ENCODE results near the gene C2orf68.
"Not testable (repeated sequence)": the region's sequence is repeated elsewhere in the genome, so short reads cannot be mapped to it uniquely, and the experiment has no call there.

The C2orf68 gene

GRCh38 chr2:85623991-85624390 is 12.1 kb upstream of the C2orf68 start:
- no peak for DNase-seq

GRCh38 chr2:85621338-85621737 is 9.5 kb upstream of the C2orf68 start:
- no peak for DNase-seq

GRCh38 chr2:85619617-85620016 is 7.8 kb upstream of the C2orf68 start:
- DNase-seq: no peak

GRCh38 chr2:85617723-85618122 is 5.9 kb upstream of the C2orf68 start:
- not testable (repeated sequence) for DNase-seq

DNA sequence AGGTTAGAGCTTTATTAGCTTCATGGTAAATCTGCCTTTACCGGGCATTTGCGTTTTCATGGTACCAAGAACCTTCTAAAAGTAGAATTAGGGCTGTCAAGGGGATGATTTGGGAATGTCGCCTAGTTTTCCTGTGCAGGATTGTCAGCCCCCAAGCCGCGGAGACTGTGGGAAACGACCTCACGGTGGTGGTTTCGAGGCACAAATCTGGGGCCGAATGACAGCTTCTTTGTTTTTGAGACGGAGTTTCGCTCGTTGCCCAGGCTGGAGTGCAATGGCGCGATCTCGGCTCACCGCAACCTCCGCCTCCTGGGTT is 3.5 kb upstream of the C2orf68 start:
- DNase-seq: no peak

GRCh38 chr2:85614757-85615156 is 2.9 kb upstream of the C2orf68 start:
- DNase-seq: not testable (repeated sequence)

DNA sequence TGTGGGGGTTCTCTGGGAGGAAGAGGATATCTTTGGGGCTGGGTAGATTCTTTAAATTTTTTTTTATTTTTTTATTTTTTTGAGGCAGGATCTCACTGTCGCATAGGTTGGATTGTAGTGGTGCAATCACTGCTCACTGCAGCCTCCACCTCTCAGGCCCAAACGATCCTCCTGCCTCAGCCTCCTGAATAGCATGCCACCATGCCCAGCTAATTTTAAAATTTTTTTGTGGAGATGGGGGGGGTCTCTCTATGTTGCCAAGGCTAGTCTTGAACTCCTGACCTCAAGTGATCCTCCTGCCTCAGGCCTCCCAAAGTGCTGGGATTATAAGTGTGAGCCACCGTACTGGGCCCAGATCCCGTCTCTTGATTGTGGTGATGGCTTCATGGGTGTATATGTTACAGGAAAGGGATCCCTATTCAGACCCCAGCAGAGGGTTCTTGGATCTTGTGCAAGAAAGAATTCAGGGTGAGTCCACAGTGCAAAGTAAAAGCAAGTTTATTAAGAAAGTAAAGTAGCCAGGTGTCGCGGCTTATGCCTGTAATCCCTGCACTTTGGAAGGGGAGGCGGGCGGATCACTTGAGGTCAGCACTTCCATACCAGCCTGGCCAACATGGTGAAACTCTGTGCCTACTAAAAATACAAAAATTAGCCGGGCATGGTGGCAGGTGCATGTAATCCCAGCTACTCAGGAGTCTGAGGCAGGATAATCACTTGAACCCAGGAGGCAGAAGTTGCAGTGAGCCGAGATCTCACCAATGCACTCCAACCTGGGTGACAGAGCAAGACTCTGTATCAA is 2.0 kb upstream of the C2orf68 start:
- DNase-seq: no peak

DNA sequence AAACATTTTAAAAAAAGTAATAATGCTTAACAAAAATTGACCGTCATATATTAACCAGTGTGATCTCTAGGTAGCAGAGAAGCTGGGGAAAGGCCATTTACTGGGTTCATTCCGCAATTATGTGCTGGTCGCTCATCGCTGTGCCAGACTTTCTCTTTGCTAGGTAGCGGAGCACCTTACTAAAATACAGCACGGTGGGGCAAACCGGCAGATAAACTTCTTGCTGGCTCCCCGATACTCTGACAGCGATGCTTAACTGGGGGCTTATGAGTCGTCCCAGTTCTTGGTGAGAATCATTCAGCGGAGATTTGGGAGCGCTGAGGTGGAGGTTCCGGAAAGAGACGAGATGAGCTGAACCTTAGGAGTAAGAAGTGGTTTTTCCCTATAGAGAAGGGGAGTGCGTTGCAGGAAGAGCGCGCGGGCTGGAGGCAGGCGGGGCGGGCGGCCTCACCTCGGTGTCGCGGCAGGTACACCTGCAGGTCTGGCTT is 605 bp downstream of the C2orf68 start:
- no peak for DNase-seq

- no peak for DNase-seq
Observed at GRCh38 chr2:85607268-85608215, 4.3 kb downstream of the C2orf68 start.

DNA sequence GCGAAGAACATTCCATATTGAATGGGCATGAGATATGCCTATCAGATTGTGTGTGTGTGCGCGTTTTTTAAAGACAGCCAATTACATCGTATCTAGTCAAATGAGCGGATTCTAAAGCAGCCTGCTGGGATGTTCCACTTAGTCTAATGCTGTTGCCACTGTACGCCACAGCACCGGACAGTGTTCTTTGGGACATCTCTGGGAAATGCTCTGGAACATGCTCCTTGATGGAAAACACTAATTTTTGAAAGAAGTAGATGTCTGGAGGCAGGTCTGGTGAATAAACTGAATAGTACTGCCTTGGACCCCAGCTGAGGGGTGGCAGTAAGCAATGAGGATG is 5.8 kb downstream of the C2orf68 start:
- no peak for DNase-seq

- no peak for DNase-seq
Observed at GRCh38 chr2:85605406-85606115, 6.3 kb downstream of the C2orf68 start.

GRCh38 chr2:85604568-85605339 is 7.1 kb downstream of the C2orf68 start:
- DNase-seq: no peak

- DNase-seq: not testable (repeated sequence)
Observed at GRCh38 chr2:85604133-85604444, 7.8 kb downstream of the C2orf68 start.

- DNase-seq: peak; percentile 75 to 86 (median 79)
Observed at GRCh38 chr2:85602476-85603234, 9.2 kb downstream of the C2orf68 start, which contains the start of gene TMEM150A. TSS of gene TMEM150A (minus strand) at chr2:85602698. CDS start at chr2:85601948, 750 bp downstream.

DNA sequence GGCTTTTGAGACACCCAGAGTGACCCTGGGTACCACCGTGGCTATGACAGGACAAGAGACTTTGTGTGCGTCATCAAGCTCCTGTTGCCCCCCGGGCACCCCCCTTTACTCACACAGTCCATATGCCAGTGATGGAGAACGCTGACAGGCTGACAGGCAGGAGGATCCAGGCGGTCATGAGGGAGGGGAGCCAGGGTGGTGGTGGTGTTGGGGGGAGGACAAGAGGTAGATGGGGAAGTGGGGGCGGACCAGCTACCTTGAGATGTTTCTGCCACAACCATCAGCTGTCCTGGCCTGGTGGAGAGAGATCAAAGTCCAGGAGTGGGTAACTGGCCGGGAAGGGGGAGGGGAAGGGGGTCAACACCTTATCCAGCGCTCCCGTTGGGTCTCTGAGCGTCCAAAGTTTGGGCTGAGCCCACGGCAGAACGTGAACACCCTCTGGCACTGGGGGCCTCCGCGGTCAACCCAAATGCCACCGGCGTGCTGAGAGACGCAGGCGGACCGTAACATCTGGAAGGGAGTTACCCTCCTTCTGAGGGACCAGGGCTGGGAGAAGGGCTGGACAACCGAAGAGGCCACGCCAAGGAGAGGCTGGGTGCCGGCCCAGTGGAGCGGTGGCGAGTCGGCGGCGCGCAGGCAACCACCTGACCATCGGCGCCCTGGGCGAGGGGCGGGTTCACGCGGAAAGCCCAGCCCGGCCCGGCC is 9.9 kb downstream of the C2orf68 start:
- DNase-seq: no peak

- DNase-seq: no peak
Observed at GRCh38 chr2:85600951-85601770, 10.7 kb downstream of the C2orf68 start.

DNA sequence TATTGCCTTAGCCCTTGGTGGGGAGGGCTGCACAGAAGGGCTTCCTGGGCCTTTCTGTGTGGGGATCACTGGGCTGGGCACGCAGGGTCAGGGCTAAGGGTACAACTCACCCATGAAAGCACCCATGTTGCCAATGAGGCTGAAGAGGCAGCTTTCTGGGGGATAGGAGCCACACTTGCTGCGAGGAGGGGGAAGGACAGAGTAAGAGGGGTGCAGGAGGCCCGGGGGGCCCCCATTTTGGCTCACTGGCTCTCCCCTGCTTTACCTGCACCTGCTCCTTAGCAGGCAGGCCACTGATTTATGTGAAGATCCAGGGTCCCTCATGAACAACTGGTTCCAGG is 11.7 kb downstream of the C2orf68 start:
- no peak for DNase-seq

GRCh38 chr2:85599468-85600234 is 12.2 kb downstream of the C2orf68 start:
- DNase-seq: no peak

DNA sequence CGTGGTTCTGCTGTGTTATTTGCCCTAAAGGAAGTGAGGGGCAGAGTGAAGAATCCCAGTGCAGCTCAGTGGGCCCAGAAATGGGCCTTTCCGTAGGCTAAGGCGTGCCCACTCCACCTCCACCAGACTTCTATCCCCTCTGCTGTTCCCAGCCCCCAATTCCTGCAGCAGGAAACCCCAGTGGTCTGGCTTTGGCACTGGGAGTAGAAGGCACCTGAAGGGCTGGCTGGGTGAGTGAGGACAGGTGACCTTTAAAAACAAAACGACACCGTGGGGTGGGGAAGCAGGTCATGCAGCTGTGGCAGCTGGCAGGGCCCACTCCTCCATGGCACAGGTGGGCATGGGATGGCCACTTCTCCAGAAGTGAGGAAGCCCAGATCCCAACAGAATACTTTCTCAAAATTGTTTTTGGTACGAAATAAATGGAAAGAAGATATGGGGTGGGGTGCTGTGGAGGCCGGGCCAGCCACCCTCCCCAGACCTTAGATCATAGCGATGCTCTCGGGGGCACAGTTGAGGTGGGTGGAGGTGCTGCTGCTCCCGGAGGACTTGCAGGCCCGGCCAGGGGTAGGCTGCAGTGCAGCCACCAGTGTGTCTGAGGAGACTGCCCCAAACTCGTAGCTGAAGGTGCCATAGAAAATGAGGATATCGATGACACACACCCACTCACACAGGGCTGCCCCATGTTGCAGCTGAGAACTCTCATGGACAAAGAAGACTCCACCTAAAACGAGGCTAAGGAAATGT is 13.1 kb downstream of the C2orf68 start:
- DNase-seq: no peak
